K562 (cell line): ENCODE measurements around the gene DGKZ.

ENCODE experiments used
- CBX2 ChIP-seq: fragments of 200-600 bp; sonication (generic); IDR thresholded peaks from one replicate; pipeline ENCODE4 v1.6.1; 2012; ENCODE audit warnings: mild to moderate bottlenecking, low read length, inconsistent platforms; ENCODE audit not compliant: insufficient read depth, poor library complexity, severe bottlenecking
- FOXJ3 ChIP-seq: sonication (generic); formaldehyde crosslinking; IDR thresholded peaks from 2 replicates; pipeline ENCODE4 v1.4.0; 2020; ENCODE audit warnings: mild to moderate bottlenecking, missing genetic modification reagents
- ZNF140 ChIP-seq: fragments of 250-450 bp; sonication (Bioruptor Pico); IDR thresholded peaks from 2 replicates; pipeline ENCODE4 v1.8.0; 2021; ENCODE audit warnings: moderate library complexity, mild to moderate bottlenecking, inconsistent platforms

GRCh38 chr11:46373787-46374740 is 26.8 kb downstream of the DGKZ start:
- TF ChIP-seq CBX2 (no peak), FOXJ3 (CRISPR knock-in tag) (no peak), ZNF140 (CRISPR knock-in tag) (no peak)
